ENCODE measurements around the gene C5. TPM values are rescaled to one million over a fixed set of nuclear protein-coding genes. Genes with fewer than 3 reads are reported as not detected.

The C5 gene
- total RNA-seq, 1 donor from 2014 or later, result 37.8 TPM

GRCh38 chr9:120935383-120935857 lies 114.7 kb downstream of the C5 start:
- H3K27me3 ChIP-seq, result no peaks in the 10 kb centered on the region
- H3K4me3 ChIP-seq, result no peak overlapping the region
- ATAC-seq (peak; percentile 88), DNase-seq (peak; percentile 97)
- TF ChIP-seq, protein P1, sequence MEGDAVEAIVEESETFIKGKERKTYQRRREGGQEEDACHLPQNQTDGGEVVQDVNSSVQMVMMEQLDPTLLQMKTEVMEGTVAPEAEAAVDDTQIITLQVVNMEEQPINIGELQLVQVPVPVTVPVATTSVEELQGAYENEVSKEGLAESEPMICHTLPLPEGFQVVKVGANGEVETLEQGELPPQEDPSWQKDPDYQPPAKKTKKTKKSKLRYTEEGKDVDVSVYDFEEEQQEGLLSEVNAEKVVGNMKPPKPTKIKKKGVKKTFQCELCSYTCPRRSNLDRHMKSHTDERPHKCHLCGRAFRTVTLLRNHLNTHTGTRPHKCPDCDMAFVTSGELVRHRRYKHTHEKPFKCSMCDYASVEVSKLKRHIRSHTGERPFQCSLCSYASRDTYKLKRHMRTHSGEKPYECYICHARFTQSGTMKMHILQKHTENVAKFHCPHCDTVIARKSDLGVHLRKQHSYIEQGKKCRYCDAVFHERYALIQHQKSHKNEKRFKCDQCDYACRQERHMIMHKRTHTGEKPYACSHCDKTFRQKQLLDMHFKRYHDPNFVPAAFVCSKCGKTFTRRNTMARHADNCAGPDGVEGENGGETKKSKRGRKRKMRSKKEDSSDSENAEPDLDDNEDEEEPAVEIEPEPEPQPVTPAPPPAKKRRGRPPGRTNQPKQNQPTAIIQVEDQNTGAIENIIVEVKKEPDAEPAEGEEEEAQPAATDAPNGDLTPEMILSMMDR (IDR thresholded peaks at IDR 0.05), result no peak
- H3K27ac ChIP-seq, result peak overlapping the region; percentile 69
- no peaks in the 10 kb centered on the region for H3K36me3 ChIP-seq
- H3K4me1 ChIP-seq, result peaks cover 61% of the 10 kb centered on the region
- intact Hi-C loops (cut with DNase I), result loop anchor here (10.0 kb wide), 1 partner anchor 61 kb away; the partner anchor contains the start of gene PHF19
- no peaks in the 10 kb centered on the region for H3K9me3 ChIP-seq

GRCh38 chr9:120934281-120934680 lies 115.8 kb downstream of the C5 start:
- H3K27me3 ChIP-seq, result no peaks in the 10 kb centered on the region
- H3K9me3 ChIP-seq, result no peaks in the 10 kb centered on the region
- intact Hi-C loops (cut with DNase I), result loop anchor here (10.0 kb wide), 1 partner anchor 59 kb away; the partner anchor contains the start of gene PHF19
- peaks cover 71% of the 10 kb centered on the region for H3K4me1 ChIP-seq
- ATAC-seq, result no peak
- TF ChIP-seq, protein P1 (IDR thresholded peaks at IDR 0.05), result no peak
- H3K4me3 ChIP-seq, result no peak overlapping the region
- DNase-seq, result no peak
- H3K27ac ChIP-seq, result peak overlapping the region; percentile 69
- no peaks in the 10 kb centered on the region for H3K36me3 ChIP-seq

DNA sequence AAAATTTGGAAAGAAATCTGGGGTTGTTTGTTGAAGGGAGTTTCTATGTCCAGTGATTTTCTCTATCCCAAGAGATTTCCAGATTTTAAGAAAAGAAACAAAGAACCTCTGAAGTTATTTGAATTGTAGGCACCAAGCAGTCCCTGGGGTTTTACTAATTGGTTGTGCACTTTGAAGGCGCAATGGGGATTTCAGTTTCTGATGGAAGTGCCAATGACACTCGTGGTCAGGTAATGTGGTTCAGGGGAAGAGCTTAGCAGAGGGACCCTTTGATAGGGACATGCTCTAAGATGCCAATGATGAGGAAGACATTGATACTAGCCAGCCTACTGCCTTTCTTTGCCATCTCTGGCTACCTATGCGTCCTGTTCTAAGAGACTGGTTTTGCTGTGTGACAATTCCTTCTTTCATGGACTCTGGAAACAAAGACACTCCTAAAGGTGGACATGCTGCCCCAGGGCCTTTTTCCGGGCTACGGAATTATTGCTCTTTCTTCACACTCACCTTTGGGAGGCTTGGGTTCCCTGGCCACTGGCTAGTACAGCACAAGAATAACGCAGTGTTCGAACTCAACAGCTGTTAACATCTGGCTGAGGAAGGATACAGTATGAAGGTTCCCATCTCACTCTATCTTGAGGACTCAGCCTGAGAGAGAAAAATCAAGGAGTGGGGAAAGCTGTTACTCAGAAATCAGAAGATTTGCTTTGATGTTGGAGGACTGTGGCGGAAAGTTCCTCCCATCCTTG lies 116.6 kb downstream of the C5 start:
- DNase-seq (no peak), ATAC-seq (no peak)
- TF ChIP-seq, protein P1 (IDR thresholded peaks at IDR 0.05), result no peak
- H3K36me3 ChIP-seq, result no peaks in the 10 kb centered on the region
- no peaks in the 10 kb centered on the region for H3K27me3 ChIP-seq
- no peak overlapping the region for H3K4me3 ChIP-seq
- intact Hi-C loops (cut with DNase I), result loop anchor here (10.0 kb wide), 1 partner anchor 59 kb away; the partner anchor contains the start of gene PHF19
- H3K9me3 ChIP-seq, result no peaks in the 10 kb centered on the region
- peaks cover 73% of the 10 kb centered on the region for H3K4me1 ChIP-seq
- no peak overlapping the region for H3K27ac ChIP-seq

DNA sequence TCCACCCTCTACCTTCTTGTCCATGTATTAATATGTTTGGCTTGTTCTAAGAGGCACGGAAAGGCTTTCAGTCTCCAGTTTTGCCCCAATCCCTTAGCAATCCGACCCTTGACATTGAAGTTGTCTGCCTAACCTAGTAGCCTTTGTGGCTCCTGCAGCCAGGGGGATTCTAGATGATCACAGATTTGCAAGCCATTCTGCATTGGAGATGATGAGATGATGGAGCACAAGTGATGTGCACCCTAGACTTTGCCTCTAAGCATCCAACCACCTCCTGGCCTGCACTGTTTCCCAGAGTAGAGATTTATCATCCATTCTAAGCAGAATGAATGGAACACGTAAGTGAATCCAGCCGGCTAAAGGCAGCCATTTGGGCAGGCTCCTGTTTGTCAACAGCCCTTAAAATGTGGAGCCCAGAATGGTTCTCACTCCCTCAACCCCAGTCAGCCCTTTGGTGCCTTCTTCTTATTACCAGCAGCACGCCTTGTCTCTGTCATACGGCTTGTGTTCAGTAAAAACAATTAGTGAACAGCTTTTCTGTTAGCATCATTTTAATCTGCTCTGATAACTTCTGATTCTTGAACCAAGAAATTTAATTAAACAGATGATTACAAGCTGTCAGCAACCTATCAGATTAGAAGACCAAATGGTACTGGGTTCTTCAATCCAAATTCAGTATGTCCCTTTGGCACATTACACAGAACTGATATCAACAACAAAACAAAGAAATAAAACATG lies 117.8 kb downstream of the C5 start:
- ATAC-seq, result no peak
- intact Hi-C loops (cut with DNase I), result loop anchor here (10.0 kb wide), 1 partner anchor 57 kb away; the partner anchor contains the start of gene PHF19

More for the DNA sequence above, 117.8 kb downstream of the C5 start:
- peak overlapping the region; percentile 85 for H3K27ac ChIP-seq
- no peaks in the 10 kb centered on the region for H3K27me3 ChIP-seq
- no peak for DNase-seq
- H3K36me3 ChIP-seq, result no peaks in the 10 kb centered on the region
- H3K9me3 ChIP-seq, result no peaks in the 10 kb centered on the region
- H3K4me3 ChIP-seq, result no peak overlapping the region
- peaks cover 77% of the 10 kb centered on the region for H3K4me1 ChIP-seq
- TF ChIP-seq, protein P1 (IDR thresholded peaks at IDR 0.05), result no peak

Data from upper lobe of right lung (tissue), 1 donor.